ENCODE results near the gene OR52B6.
"Not testable (repeated sequence)": the region's sequence is repeated elsewhere in the genome, so short reads cannot be mapped to it uniquely, and the experiment has no call there.

The OR52B6 gene, protein sequence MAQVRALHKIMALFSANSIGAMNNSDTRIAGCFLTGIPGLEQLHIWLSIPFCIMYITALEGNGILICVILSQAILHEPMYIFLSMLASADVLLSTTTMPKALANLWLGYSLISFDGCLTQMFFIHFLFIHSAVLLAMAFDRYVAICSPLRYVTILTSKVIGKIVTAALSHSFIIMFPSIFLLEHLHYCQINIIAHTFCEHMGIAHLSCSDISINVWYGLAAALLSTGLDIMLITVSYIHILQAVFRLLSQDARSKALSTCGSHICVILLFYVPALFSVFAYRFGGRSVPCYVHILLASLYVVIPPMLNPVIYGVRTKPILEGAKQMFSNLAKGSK
- 0 reads per million in 2 experiments for total RNA-seq

DNA sequence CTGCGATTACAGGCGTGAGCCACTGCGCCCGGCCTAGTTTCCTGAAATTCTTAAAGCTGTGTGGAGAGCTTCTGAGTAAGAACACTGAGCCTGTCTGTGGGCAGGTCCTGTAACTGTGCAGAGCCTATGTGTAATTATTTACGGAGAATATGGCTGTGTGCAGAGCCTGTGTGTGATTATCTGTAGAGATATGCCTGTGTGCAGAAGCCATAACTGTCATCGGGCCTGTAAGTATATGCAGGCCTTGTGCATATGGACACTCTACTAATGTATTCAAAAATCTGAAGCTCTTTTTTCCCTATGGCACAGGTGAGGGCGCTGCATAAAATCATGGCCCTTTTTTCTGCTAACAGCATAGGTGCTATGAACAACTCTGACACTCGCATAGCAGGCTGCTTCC is at the start of gene OR52B6:
OR52B6 (plus strand) TSS at position 301 of the 400 bp plus-strand sequence; CDS start at position 301, 0 bp downstream.
- DNase-seq (ENCODE audit: low read depth): no peak

DNA sequence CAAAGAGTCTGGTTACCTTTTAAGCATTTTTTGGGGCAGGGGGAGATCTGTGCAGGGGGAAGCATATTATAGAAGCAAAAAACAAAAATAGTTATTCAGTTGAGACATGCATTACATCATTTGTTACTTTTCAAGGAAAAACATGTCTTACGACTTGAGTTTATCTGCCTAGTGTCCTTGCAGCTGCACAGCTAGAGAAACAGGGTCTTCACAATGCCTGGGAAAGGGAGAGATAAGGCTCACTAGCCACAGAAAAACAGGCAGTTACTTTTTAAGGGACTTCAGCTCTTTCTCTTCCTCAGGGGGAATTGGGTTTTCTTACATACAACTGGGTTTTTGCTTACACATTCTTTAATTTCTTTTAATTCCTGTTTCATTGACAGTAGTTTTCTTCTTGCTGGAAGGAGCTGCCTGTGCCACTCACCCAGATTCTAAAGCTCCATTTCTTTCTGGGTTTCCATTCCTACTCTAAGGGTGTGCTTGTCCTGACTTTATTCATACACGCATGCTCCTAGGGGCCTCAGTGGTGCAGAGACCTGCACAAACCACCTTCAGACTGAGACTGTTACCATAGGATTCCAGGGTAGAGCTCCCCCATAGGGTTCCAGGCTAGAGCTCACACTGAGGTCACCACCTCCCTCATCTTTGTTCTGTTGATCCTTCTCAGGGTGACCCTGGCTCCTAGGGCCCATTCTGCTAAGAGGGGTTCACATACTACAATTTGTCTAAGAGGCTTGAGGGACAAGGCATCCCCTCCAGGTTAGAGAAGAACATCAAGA is 49.4 kb upstream of the OR52B6 start:
- no peak for DNase-seq (ENCODE audit: low read depth)

DNA sequence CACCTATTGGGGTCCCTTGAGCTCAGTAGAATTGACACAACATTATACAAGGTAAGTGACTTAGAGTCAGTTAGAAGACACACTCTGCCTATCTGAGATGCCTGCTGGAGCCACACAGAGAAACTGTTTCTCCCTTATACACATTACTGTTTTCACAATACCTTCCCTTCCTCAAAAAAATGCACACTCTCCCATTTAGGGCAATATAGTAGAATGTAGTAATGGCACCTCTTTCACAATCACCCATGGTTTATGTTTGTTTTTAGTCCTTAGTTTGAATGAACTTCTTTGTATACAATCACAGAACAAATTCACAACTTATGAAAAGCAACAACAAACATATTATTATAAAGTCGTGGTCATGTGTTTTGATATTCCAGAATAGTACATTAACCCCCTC is 46.6 kb upstream of the OR52B6 start:
- DNase-seq (ENCODE audit: low read depth): no peak

DNA sequence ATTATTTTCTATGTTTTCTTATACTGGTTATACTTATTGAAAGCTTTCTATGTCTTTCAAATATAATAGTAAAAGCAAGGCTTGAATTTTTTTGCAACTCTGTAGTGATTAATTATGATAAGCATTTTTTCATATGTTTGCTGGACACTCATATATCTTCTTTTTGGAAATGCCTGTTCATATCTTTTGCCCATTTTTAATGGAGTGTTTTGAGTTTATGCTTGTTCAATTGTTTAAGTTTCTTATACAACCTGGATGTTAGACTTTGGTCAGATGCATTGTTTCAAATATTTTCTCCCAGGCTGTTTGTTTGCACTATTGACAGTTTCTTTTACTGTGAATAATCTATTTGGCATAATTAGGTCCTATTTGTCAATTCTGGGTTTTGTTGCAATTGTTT is 44.2 kb upstream of the OR52B6 start:
- no peak for DNase-seq (ENCODE audit: low read depth)

DNA sequence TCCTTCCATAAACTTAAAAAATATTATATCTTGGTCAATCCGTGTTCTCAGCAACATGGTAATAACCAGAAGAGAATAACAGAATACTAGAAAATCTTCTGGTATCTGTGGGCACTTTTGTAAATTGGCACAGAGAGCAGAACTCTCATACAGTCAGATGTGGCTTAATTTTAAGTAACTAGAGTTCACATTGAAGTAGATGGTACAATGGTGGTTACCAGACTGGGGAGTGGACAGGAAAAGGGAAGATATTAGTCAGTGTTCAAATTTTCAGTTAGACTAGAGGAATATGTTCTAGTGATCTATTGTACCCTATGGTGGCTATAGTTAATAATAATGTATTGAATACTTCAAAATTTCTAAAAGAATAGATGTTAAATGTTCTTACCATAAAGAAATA is 39.2 kb upstream of the OR52B6 start:
- no peak for DNase-seq (ENCODE audit: low read depth)

DNA sequence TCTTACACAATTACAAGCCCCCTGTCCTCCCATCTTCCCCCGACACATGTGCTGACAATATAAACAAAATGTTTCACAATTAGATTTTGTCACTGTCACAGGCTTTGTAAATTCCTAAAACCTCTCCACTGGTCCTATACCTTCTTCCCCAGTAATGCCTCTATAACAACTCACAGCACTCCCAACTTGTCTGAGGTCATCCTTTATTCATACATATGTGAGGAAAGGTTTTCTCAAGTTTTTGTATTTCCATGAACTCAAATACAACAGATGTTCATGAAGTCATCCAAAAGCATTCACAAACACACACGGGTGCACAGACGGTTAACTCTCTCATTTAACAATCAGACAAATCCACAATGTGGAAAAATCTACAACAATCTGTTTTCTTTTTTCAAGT is 34.2 kb upstream of the OR52B6 start:
- no peak for DNase-seq (ENCODE audit: low read depth)

DNA sequence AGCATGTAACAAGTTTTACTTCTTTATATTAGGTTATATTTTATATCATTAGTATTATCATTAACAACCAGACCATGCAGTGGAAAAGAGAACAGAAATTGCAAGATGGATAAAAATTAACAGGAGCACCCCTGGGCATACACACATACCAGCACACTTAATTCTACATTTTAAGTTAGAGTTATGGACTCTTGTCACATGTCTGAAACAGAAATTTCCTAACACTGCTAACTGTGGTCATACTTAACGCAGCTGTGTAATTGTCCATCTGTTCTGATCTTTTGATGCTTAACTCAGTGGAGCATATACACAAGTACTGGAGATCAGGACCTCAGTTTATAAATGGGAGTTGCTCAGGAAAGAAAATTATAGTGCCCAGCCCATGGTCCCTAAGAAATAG is 32.7 kb upstream of the OR52B6 start:
- no peak for DNase-seq (ENCODE audit: low read depth)

DNA sequence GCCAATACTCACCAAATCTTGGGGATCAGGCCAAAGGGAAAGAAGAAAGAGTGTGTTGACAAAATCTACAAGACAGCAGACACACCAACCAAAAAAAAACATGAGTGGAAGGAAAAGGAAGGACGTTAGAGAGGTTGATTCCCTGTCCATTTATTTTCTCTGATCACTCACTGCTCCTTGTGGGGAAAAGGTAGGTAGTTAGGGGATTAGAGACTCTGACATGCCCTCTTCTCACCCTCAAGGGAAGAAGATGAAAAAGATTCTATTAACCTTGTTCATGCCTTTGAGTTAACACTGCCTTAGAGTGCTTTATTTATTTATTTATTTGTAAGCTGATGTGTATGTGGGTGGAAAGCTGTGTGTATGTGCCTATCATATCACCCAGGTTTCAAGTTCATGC is 32.2 kb upstream of the OR52B6 start, which contains the start of gene OR52H1:
OR52H1 (minus strand) TSS at position 101 of the 400 bp plus-strand sequence. CDS start 3,035 bp downstream, outside the sequence.
- no peak for DNase-seq (ENCODE audit: low read depth)

DNA sequence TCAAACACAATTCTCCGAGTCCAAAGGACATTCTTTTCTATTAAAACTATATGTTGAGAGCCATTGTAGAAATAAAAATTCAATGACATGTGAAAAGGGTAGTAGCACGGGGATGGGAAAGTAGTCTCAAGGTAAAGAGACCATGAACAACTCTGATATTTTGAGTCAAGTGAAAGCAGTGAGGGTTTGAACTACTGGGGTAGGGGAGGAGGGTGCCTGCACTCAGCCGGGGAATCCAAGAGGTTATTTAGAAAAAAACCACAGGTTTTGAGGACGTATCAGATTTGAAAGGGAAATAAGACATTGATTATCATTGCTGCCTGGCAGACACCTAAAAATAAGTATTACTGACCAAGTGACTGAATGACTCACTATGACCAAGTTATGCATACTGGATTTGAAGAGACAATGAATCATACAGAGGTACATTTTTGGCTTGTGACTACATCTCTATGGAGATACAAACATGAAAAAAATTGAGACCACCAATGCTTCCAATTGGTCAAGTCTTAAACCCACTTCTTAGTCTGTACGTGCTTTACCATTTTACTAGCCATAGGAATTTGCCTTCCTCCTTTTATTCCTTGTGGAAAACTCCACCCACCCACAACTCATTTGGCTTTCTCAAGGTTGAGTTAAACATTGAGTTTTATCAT is 30.1 kb upstream of the OR52B6 start:
- no peak for DNase-seq (ENCODE audit: low read depth)

DNA sequence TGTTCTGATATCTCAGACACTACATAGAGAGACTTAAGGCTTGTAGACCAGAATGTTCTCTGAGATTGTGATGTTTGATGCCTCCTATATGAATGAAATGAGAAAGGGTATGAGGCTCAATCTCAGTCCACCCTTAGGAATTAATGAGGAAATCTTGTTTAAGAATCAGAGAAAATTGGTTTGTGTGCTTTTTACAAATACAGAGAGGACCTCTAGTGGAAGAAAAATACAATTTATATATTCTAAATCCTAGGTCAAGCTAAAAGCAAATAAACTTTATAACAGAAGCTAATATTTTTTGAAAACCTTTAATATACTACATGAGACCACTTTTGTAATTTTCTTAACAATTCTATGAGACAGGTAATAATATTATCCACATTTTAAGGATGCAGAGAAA is 27.3 kb upstream of the OR52B6 start:
- DNase-seq (ENCODE audit: low read depth): no peak

DNA sequence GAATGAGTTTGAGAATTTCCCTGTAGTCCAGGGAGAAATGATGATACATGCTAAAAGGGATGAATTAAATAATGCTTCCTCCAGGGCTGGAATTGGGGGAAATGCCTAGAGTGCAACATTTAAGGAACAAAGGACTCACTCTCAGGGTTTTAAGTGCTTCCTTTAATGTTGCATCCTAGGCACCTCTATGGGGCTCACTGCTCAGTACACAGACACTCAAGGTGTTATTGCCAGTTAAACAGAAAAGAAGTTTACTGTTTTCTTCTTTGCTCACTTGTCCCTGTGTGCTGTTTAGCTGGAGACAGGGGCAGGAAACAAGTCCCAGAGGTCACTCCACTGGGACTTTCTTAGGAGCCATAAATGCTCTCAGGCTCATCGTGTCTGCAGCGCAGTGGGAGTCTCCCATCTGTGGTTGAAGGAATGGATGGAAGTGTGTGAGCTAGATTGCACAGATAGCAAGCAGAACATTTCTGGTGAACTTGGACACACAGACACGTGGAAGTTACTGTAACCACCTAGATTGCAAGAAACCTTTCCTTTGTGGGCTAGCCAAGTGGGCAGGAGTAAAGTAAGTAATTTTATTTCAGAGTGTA is 24.0 kb upstream of the OR52B6 start:
- DNase-seq (ENCODE audit: low read depth): no peak

DNA sequence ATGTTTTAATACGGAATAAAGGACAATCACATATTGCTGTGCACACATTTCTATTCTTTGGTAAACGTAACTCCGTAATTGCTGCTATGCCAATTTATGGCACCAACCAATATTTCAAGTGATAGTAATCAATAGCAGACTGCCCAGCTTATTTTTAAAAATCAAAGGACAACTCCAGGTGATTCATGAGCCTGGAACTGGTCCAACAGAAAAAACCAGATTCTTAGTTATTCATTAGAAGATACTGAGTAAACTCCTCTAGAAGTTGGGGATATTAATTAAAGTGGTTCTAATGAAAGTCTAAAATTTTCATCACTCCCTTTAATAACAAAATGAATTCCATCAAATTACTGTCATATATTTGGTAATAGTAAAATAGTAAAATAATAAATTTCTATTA is 22.9 kb upstream of the OR52B6 start:
- DNase-seq (ENCODE audit: low read depth): no peak

DNA sequence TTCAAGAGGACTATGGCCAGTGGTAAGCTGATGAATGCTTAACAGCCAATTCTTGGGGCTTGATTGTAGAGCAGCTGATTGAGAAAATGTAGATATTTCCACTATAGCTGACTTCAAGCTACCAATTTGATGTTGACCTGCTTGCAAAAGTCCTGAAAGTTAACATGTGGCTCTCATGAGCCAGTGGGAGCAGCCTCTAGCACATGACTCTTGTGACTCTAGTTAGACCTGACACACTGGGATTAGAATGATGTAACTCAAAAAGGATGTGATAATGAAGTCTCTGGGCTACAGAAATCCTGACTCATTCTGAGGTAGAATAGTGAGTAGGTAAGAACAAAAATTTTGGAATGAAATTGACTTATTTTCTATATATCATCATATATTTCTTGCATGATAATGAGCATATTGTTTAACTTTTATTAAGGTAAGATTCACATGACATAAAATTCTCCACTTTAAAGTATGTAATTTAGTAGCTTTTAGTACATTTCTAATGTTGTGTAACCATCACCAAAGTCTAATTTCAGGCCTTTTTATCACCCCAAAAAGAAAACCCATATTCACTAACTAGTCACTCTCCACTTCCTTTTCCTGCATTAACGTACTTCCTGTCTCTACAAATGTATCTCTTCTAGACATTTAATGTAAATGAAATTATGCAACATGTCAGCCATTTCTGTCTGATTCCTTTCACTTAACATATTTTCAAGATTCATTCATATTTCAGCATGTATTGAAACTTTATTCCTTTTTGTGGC is 16.2 kb upstream of the OR52B6 start:
- DNase-seq (ENCODE audit: low read depth): no peak

DNA sequence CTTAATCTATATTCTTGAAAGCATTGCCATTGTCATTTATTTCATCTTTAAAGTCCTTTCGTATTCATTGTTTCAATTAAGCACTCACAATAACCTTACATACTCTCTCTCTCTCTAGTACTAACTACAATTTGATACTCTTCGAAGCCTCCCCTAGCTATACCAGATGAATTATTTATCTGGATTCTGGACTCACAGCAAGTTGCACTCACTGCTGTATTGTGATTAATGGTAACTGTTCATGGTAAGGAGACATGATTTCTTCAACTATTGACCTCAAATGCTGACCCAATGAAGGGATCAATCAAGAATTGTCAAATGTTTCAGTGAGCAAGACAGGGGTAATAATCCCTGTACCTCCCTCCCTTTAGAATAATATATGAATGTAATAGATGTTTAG is 6.0 kb upstream of the OR52B6 start:
- DNase-seq (ENCODE audit: low read depth): no peak

DNA sequence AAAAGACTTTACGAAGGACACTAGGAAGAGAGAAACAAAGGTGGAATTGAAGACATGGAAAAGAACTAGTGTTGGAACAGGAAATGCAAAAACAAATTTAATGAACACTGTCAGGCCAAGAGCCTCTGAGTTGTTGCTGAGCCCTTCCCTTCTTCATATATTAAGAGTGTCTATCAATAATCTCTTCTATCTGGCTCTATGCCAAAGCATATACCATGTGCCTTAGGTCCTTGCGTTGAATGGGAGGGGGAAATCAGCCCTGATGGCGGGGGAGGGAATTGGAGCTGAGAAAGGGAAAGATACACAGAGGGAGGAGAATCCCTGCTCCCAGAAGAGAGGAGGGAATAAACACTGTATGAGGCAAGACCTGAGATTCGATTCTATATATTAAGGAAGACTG is 5.5 kb upstream of the OR52B6 start:
- DNase-seq (ENCODE audit: low read depth): no peak

DNA sequence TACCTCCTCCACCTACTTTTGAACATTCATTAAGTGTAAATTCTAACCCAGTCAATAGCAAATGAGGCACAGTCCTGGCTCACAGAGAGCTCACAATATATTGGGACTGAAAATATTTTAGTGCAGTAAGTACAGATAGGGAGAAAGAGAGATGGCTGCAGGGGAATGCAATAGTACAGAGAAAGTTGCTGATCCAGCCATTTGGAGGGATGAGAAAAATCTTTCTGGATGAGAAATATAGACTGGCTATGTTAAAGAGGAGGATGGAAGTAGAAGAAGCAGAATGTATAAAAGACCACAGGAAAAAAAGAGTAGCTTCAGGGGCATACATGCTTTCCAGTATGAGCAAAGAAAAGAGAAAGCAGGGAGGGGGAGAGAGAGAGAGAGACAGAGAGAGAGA is 3.6 kb upstream of the OR52B6 start:
- DNase-seq (ENCODE audit: low read depth): no peak

DNA sequence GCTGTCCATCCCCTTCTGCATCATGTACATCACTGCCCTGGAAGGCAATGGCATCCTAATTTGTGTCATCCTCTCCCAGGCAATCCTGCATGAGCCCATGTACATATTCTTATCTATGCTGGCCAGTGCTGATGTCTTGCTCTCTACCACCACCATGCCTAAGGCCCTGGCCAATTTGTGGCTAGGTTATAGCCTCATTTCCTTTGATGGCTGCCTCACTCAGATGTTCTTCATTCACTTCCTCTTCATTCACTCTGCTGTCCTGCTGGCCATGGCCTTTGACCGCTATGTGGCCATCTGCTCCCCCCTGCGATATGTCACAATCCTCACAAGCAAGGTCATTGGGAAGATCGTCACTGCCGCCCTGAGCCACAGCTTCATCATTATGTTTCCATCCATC is 337 bp downstream of the OR52B6 start:
- no peak for DNase-seq (ENCODE audit: low read depth)

DNA sequence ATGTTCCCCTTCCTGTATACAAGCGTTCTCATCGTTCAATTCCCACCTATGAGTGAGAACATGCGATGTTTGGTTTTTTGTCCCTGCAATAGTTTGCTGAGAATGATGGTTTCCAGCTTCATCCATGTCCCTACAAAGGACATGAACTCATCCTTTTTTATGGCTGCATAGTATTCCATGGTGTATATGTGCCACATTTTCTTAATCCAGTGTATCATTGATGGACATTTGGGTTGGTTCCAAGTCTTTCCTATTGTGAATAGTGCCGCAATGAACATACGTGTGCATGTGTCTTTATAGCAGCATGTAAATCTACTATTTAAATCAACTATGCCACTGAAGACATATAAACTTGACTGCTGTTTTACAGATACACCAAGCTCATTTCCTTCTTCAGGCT is 3.8 kb downstream of the OR52B6 start:
- not testable (repeated sequence) for DNase-seq (ENCODE audit: low read depth)

DNA sequence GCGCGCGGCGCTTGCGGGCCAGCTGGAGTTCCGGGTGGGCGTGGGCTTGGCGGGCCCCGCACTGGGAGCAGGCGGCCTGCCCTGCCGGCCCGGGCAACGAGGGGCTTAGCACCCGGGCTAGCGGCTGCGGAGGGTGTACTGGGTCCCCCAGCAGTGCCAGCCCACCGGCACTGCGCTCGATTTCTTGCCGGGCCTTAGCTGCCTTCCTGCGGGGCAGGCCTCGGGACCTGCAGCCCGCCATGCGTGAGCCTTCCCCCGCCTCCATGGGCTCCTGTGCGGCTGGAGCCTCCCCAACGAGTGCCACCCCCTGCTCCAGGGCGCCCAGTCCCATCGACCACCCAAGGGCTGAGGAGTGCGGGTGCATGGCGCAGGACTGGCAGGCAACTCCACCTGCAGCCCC is 9.2 kb downstream of the OR52B6 start:
- DNase-seq (ENCODE audit: low read depth): not testable (repeated sequence)

DNA sequence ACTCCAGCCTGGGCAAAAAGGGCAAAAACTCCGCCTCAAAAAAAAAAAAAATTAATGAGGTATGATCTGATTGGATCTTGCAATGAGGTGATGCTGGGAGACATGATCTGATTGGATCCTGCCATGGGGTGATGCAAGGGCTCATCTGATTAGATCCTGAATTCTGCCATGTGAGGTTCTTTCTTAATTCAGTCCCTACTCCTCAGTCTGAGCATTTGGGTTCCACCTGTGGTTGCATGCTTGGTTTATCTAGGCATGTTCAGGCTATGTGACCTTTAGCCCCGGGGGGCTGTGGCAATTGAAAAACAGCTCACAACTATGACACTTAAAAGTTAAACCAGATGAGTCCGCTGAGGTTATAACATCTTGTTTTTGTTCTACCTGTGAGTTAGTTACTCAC is 10.9 kb downstream of the OR52B6 start:
- no peak for DNase-seq (ENCODE audit: low read depth)

DNA sequence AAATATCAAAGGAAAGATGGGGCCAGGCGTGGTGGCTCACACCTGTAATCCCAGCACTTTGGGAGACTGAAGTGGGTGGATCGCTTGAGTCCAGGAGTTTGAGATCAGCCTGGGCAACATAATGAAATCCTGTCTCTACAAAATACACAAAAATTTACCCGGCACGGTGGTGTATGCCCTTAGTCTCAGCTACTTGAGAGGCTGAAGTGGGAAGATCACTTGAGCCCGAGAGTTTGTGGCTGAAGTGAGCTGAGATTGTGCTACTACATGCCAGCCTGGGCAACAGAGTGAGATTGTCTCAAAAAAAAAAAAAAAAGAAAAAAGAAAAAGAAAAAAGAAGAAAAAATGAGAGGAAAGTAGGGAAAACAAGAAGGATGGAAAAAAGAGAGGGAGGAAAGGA is 11.9 kb downstream of the OR52B6 start:
- DNase-seq (ENCODE audit: low read depth): no peak

DNA sequence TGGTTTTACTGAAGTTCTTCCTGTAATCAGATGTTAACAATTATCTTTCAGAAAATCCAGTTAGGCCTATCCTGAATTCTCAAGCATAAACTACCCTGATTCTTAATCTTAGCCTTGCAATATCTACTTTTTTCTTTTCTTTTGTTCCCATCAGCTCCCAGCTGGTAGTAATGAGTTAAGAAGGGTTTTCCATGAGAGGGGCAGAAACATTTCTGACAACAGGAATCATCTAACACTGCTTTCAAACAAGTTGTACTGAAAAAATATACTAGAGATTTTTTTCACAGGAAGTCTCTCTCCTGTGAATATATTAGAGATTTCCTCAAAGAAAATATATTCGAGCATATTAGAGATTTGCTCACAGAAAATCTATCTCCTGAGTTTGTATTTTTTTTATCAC is 12.5 kb downstream of the OR52B6 start:
- DNase-seq (ENCODE audit: low read depth): no peak
